Measurements from ENCODE around the gene FBXL7.

The FBXL7 gene

DNA sequence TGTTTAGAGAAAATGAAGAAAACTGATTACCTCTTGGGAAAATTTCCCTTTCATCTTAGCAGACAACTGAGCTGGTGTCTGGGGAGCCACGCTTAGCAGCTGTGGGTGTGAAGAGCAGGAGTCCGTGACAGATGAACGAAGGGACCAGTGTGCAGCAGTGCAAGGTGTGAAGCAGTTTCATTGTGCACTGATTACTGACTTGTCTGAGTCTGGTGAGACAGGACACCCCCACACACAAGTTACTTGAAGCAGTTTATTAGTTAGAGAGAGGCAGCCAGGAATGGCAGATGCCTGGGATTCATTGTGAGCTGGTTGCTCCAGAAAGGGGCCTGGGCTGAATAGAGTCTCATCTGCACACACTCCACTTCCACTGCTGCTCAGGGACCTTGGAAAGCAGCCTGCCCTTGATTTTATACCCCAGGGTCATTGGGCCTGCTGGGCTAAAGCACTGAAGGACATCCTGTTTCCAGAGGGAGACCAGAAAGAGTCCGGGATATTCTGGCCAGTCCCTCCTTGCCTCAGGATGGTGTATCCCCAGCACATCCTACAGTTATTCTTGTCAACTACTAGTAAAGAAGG lies 47.4 kb downstream of the FBXL7 start:
- no peak for DNase-seq

DNA sequence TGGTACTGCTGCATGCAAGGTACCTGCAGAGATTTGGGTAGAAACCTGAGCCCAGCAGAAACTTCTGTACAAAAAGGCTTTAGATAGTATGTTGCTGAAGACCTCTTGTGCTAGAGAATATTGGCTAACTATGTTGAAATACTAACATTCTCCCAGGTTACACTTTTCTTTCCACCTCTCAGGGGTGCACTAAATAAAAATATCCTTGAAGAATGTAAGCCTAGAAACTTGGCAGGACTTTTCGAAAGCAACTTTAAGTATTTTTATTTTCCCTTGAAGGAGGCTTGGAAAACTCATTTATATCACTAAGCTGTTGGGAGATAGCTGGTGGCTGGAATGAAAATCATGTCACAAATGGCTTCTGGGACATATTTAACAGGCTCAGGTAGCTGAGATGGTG lies 50.0 kb downstream of the FBXL7 start:
- no peak for DNase-seq

DNA sequence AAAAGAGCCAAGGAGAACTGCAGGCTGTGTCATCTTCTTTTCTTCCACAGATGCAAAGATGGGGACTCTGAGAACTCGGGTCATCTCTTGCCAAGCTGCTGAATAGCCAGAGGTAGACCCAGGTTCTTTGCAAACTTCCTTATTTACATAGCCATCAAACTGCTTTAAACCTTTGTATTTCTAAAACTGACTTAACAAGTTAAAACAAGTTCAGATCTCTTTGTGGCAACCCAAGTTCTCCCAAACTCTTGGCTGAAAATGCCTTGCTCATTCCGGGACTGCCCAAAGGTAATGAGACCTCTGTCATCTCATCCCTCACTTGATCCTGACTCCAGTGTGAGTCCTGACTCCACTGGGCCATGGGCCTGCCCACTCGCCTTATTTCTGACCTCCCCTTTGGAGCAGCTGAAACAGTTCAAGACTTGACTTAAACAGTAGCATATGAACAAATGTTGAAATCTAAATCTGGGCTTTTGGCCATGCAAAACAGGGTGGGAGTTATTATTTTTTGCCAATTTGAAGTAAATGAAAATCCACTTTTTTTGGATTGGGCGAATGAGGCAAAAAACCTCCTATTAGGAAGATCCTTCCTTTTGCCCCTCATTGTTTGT lies 50.6 kb downstream of the FBXL7 start:
- DNase-seq: no peak

DNA sequence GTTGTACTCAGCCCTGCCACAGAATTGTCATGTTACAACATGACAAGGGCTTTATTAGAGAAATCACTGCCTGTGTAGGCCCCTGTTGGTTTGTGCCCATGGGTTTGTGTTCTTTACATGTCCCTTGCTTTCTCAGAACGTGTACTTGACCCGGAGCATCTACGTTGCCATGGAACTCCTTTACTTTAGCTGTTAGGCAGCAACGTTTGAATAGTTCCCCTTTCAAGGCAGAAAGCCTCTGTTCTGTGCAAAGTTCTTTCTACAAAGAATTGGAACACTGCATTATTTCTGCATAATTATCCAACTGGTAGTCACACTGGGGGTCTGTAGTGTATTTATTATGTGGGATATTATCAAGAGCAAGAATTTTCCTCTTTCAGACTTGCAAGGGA lies 51.1 kb downstream of the FBXL7 start:
- DNase-seq: no peak

DNA sequence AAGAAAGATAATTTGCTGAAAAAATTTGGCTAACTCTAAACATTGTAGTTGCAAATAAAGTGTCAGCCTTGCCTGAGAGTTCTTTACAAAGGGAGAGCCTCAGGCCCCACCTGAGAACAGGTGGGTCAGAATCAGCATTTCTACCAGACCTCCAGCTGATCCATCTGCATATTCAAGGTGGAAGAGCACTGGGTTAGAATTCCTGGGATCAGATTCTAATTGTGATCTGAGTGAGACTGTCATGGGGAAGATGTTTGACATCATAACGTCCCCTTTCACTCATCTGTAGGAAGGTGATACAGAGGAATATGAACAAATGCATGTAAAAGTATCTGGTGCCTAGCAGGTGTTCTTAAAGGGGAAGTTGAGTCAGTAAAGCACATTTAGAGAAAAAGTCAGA lies 54.6 kb downstream of the FBXL7 start:
- DNase-seq: no peak

DNA sequence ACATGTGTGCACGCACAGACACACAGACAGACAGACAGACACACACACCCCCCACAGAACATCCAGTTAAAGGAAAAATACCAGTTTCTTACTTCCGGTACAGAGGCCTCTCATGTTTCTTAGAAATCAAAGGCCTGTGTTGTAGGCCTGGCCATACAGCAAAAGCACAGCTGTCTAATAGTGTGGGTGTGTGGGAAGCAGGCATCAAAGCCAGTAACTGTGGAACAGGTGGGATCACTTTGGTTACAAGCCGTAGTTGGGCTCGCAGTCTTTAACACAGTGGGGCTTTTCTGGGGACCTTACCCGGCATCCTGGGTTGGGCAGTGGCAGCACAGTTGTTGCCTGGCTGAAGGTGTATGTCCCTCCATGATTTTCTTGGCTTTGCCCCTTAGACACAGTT lies 55.2 kb downstream of the FBXL7 start:
- DNase-seq: no peak

DNA sequence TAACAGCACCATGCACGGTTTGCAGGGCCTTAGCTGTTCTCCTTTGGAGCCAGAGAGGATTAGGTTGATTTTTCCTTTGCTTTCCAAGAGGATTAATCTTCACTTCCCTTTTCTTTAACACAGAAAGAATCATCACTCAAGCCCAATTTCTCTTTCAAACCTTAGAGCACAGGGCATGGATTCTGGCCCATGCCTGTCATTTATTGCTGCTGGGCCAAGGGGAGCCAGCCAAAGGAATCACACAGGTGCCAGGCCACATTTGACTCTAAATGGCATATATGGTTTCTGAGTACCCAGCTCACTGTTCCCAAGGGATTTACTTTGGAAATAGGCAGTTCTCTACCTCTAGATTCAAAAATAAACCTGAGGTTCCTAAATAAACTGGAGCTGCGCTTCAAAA lies 58.3 kb downstream of the FBXL7 start:
- DNase-seq: no peak

DNA sequence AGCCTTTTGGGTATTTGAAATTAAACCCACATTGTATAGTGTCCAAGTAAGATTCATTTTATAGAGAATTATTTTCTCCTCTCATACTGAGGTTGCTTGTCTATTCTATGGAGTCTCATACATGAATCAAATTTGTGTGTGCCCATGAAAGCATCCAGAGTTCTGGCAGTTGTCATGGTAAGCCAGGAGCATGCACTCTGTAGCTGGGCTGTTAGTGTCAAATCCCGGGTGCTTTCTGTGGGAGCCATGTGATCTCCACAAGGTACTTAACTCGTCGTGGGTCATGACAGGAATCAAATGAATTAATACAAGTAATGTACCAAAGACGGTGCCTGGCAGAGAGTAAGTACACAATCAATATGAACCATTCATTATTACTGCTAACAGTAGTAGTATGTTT lies 58.7 kb downstream of the FBXL7 start:
- DNase-seq: no peak

DNA sequence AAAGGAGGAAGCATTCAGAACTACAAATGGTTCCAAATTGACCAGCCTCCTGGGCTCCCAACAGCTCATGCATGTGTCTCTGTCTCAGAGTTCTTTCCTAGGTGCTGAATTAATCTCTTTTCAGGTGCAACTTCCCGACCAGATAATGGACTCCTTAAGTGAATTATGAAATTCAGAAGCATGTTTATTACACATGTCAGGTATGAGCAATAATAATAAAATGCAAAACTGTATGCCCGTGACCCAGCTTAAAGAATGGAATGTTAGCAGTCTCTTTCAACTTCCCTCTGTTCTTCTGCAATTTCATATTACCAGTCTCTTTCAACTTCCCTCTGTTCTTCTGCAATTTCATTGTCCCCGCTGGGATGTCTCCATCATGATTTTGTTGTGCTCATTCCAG lies 60.4 kb downstream of the FBXL7 start:
- no peak for DNase-seq

DNA sequence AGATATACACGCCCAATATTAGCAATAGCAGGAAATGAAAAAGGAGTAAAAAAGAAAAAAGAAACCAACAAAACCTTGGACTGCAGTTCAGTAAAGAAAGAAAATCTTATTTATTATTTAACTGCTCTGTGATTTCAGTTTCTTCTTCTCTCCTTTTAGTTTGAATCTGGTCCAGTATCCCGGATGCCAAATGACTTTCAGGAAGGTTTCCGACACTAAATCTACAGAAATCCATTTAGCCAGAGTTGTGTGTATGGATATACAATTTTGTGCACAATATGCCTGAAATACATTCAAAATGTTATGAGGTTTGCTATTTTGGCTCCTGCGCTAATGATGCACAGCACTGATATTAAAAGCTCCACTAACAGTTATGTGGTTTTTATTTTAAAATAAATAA lies 64.5 kb downstream of the FBXL7 start:
- DNase-seq: no peak

DNA sequence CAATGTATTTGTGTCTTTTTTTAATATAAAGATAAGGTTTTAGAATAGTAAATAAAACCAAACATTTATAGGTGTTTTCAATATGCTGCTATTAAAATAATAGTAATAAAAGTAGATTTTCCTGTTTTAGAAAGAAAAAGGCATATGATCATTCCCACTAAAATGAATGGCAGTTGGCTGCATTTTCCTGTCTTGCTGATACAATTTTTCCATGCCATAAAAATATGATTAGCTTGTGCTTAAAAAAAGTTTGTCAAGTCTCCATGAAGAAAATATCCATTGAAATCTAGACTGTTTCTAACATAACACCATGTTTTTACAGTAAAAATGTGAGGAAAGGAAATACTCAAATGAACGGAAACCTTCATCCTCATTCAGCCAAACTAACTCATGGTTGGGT lies 65.0 kb downstream of the FBXL7 start:
- no peak for DNase-seq

DNA sequence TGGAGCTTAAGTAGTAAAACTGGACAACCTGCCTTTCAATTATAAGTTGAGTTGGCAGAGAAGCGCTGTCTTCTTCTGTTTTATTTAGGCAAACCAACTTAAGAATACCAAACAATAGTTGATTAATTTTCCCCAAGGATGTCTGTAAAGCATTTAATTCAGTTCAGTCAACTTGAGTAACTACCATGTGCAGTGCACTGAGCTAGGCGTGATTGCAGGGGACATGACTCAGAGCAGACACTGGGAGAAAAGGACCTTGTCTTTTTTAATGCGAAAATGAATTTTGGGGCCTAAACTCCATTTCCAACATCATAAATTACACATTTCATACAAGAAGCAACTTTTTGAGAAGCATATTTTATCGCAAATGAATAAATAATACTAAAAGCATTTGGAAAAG lies 66.3 kb downstream of the FBXL7 start:
- DNase-seq: no peak

DNA sequence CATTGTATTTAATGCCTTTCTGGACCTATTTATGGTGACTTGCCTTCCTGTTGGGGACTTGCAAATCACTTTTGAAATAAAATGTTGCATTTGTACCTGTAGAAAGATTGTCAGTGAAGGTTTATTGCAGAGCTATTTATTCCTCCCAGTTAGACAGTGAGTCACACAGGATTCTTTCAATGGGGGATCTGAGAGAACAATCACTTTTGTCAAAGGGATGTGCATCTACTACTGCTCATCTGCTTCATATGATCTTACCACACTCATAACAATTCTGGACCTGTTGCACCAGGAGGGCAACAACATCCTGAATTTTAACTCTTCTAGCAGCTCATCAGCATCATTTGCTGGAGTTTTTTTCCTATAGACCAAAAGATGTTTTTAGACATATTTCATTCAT lies 66.8 kb downstream of the FBXL7 start:
- no peak for DNase-seq

DNA sequence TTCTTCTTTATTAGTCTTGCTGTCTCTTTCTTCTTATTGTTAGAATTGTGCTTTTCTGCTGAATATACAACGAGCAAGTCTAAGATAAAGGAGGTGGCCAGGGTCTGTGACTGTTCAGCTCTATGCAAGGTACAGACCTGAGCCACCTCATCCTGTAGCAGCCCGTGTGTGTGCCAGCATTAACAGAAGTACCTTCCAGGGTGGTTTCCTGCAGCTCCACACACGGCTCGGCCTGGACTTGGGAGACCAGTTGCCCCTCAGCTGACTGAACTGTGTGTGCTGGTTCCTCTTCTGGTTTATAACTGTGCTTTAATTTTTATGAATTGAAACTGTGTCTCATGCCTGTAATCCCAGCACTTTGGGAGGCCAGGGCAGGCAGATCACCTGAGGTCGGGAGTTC lies 70.5 kb downstream of the FBXL7 start:
- no peak for DNase-seq

DNA sequence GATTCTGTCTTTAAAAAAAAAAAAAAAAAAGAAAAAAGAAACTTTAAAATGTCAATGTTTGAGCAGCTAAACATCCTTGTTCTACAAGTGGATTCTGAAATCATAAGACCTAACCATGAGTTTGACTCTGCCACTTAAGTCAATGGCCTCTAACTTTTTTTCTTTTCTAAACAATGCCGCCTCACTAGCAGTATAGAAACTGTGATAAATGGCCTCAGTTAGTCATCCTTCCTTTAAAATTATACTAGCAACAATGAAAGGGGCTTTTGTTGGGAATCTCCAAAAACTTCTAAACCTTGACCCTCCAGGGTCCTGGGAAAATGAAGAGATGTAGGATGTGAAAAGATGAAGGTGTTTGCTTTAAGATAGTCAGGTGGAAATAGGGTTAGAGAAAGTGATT lies 71.1 kb downstream of the FBXL7 start:
- DNase-seq: no peak

DNA sequence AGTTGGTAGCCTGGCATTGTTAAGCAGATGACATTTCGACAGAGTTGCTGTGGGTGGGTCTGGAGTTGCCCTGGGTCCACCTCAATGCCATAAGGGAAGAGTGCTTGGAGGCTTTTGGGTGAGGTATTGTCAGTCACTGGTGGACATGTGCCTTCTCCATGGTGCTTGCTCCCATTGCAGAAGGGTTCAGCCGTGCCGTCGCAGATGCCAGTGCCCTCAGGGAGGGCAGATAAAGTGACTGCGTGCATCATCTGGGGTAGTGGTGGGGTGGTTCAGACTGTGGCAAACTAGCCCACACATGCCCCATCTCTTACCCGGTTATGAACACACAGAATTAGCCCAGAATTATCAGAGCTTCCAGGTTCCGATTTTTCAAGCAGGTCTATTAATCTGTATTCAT lies 71.6 kb downstream of the FBXL7 start:
- DNase-seq: no peak

DNA sequence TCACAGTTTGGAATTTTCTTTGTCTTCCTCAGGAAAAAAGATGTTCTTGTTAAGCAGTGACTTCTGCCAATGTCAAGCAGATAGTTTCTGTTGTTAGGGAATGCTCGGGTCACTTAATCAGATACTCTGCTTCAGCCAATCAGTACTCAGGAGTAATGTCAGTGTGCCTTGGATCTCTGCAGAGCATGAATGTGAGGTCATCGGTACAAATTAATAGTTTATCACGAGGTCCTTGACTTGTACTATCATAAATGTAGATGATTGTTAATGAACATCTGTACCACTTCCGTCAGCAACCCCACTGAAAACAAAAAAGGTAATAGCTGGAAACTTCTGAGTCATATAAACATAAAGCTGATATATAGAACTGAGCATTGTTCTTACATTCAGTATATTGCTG lies 73.6 kb downstream of the FBXL7 start:
- no peak for DNase-seq

DNA sequence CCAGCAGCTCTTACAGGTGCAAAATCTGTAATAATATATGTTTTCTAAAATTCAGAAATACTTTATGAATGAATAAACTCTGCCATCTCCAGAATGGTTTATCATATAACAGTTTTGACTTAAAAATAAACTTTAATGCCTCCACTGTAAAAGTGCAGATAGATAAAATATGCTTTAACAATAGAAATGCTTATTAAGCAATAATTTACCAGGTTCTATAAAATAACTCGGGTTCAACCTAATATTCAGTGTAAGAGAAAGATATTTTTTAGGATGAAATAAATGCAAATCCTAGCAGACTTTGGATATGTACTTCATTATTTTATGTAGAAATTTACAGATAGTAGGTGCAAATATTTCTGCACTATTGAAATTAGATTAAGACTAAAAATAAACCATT lies 74.1 kb downstream of the FBXL7 start:
- no peak for DNase-seq

DNA sequence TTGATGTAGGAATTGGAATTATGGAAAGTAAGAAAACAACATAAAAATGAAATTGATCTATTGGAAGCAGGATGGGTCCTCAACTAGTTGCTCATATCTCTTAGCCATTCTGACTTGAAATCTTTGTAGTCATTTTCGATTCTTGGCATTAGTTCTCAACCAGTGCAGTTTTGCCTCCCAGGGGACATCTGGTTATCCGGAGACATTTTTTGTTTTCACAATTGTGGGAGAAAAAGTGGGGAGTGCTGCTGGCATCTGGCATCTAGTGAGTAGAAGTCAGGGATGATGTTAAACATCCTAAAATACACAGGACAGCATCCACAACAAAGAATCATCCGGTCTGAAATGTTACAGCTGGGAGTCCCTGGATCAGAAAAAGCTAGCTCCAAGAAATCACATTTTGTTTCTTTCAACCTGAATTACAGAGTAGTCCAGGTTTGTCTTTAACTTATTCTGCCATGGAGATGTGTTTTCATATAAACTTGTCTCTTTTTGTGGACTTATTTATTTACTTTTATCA lies 74.9 kb downstream of the FBXL7 start:
- DNase-seq: no peak

DNA sequence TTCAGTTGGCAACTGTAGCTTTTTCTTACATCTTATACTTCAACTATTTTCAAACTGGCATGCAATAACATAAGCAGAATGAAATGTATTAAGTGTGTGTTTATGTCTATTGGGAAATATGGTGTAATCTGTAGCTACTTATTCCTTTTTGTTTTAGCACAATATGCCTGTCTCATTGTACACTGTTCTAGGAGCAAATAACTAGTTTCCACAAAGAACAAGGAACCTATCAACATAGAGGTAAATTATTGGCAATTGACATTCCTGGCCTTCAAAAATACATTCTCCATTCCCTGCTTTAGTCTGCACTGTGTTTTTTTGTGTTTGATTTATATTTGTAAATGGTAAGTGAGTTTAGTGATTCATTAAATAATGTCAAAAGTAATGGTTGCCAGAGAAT lies 75.7 kb downstream of the FBXL7 start:
- DNase-seq: no peak

DNA sequence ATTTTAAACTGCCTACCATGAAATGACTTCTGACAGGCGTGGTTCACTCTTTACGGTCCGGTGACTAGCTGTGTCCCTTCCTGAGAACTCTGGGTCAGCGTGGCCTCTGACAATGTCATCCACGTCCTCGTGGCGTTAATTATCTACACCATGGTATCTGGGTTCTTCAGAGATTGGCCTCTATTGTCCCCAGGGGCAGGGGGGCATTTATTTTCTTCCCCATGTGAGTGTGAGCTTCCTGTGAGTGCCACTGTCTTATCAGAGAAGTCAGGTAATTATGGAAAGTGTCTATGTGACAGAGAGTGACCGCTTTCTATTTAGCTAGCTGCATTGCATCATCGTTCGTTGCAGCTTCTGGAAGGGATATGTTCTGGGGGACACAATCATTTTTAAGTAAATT lies 77.2 kb downstream of the FBXL7 start:
- no peak for DNase-seq

DNA sequence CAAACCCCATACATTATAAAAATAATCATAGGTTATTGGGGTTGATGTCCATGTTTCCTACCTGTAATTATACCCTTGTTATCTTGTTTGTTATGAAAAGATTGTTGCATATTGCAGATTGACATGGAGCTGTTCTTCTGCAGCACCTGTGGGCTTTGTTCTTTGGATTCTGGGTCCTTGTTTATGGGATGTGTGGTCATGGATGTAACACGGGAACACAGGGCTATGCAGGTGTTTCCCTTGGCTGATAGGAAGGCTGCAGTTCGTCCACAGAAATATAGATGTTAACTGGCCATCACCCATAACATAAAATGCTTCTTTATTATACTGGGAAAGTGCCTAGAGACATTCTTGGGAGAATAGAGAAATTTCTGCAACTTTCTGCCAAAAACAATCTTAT lies 77.9 kb downstream of the FBXL7 start:
- no peak for DNase-seq

DNA sequence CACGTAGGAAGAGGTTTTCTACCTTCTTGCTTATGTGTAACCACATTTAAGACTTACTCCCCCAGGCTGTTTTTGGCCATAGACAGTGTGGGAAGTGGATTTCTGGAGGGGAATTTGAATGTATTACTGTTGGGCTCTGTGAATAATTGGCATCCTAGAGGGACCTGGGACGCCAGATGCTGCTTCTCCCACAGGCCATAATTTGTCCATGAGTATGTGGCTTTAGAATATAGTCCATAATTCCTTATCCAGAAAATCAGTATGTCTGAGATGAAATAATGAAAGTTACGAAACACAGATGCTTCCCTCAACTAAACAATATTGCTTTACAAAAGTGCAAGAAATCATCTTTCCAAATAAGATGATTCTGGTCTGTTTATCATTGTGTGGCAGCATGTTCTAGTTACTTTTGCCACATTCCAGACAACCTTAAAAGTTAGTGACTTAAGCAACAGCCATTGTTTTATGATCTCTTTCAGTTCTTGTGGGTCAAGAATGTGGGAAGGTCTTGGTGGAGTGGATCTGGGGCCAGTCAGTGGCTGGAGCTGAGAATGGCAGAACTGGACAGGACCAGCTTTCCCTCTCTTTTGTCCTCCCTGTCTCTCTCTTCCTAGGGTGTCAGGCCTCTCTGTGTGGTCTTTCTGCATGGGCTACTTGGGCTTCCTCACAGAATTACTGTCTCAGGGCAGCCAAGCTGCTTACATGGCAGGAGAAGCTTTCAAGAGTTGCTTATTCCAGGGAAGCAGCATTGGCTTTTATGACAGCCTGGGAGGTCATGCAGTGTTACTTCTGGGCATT lies 79.4 kb downstream of the FBXL7 start:
- no peak for DNase-seq

DNA sequence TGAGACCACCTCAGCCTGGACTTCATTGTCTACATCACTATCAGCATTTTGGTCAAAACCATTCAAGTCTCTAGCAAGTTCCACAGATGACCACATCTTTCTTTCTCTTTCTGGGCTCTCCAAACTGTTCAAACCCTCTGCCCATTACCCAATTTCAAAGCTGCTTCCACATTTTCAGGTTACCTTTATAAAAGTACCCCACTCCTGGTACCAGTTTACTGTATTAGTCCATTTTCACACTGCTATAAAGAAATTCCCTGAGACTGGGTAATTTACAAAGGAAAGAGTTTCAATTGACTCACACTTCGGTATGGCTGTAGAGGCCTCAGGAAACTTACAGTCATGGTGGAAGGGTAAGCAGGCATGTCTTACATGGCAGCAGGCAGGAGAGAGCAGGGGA lies 84.5 kb downstream of the FBXL7 start:
- no peak for DNase-seq

DNA sequence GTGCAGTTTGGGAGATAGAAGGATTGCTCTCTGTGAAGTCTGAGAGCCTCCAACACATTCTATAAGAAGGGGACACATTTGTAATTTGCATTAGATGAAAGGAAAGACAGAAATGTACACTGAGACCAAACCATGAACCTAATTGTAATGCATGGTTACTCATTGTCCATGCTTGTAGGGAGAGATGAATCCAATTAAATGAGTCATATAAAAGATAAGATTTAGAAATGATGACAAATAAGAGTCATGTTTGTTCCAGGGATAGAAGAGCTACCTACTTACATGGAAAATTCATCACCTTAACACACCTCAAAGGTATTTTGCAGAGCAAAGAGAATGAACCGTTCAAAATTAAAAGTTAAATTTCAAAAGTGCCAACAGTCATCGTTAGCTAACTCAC lies 85.1 kb downstream of the FBXL7 start:
- no peak for DNase-seq

Data from hematopoietic multipotent progenitor cell treated with erythropoietin and hydrocortisone succinate and interleukin-3 and kit ligand, for 8 days (in vitro differentiated cells).